H9 (cell line): ENCODE data around the gene PDZD7. TPM values are rescaled to one million over a fixed set of nuclear protein-coding genes. Genes with fewer than 3 reads are reported as not detected.

Experiments
- DNase-seq: peaks from one replicate; pipeline ENCODE4 v3.0.0-alpha.2; 2017
- H2AFZ ChIP-seq: one replicate; pipeline ENCODE4 v1.6.1; 2013; ENCODE audit warnings: mild to moderate bottlenecking, low read length, control low read depth, moderate library complexity
- H2AK5ac ChIP-seq: 2 replicates; pipeline ENCODE4 v1.6.1; 2013; ENCODE audit warnings: low read length, control low read depth, mixed read lengths; ENCODE audit not compliant: insufficient read length
- H2BK120ac ChIP-seq: one replicate; pipeline ENCODE4 v1.6.1; 2013; ENCODE audit warnings: low read depth, mild to moderate bottlenecking, low read length, control low read depth, inconsistent platforms; ENCODE audit not compliant: poor library complexity, severe bottlenecking
- H2BK12ac ChIP-seq: 2 replicates; pipeline ENCODE4 v1.6.1; 2013; ENCODE audit warnings: low read length, control low read depth, mixed read lengths, low read depth; ENCODE audit not compliant: insufficient read length
- H2BK15ac ChIP-seq: 2 replicates; pipeline ENCODE4 v1.6.1; 2013; ENCODE audit warnings: low read depth, low read length, control low read depth
- H2BK20ac ChIP-seq: one replicate; pipeline ENCODE4 v1.6.1; 2013; ENCODE audit warnings: low read depth, mild to moderate bottlenecking, low read length, control low read depth, inconsistent platforms; ENCODE audit not compliant: poor library complexity, severe bottlenecking
- H2BK5ac ChIP-seq: 2 replicates; pipeline ENCODE4 v1.6.1; 2013; ENCODE audit warnings: low read length, control low read depth, mixed read lengths; ENCODE audit not compliant: insufficient read length
- H3K14ac ChIP-seq: 2 replicates; pipeline ENCODE4 v1.6.1; 2013; ENCODE audit warnings: low read length, control low read depth; ENCODE audit not compliant: insufficient read depth
- H3K18ac ChIP-seq: 2 replicates; pipeline ENCODE4 v1.6.1; 2013; ENCODE audit warnings: low read depth, mild to moderate bottlenecking, mixed read lengths, low read length, control low read depth; ENCODE audit not compliant: insufficient read length
- H3K23ac ChIP-seq: 2 replicates; pipeline ENCODE4 v1.6.1; 2013; ENCODE audit warnings: low read length, control low read depth, mixed read lengths, low read depth; ENCODE audit not compliant: insufficient read length
- H3K23me2 ChIP-seq: 2 replicates; pipeline ENCODE4 v1.6.1; 2013; ENCODE audit warnings: low read depth, mild to moderate bottlenecking, mixed read lengths, low read length, control low read depth; ENCODE audit not compliant: insufficient read length, poor library complexity, severe bottlenecking
- H3K27ac ChIP-seq: 2 replicates; pipeline ENCODE4 v1.5.1; 2013; ENCODE audit warnings: low read length, control low read depth, mixed read lengths, low read depth; ENCODE audit not compliant: insufficient read length
- H3K27me3 ChIP-seq: 2 replicates; pipeline ENCODE4 v1.6.1; 2013; ENCODE audit warnings: low read length, control low read depth, inconsistent platforms; ENCODE audit not compliant: insufficient read depth
- H3K4ac ChIP-seq: 2 replicates; pipeline ENCODE4 v1.6.1; 2013; ENCODE audit warnings: low read depth, mild to moderate bottlenecking, control low read depth, inconsistent platforms, low read length, moderate library complexity
- H3K4me1 ChIP-seq: 2 replicates; pipeline ENCODE4 v1.6.1; 2013; ENCODE audit warnings: low read length, control low read depth, inconsistent platforms; ENCODE audit not compliant: insufficient read depth
- H3K4me2 ChIP-seq: 2 replicates; pipeline ENCODE4 v1.6.1; 2013; ENCODE audit warnings: low read length, control low read depth, mixed read lengths; ENCODE audit not compliant: insufficient read length, insufficient read depth
- H3K56ac ChIP-seq: 2 replicates; pipeline ENCODE4 v1.6.1; 2013; ENCODE audit warnings: low read depth, mild to moderate bottlenecking, mixed read lengths, low read length, control low read depth; ENCODE audit not compliant: insufficient read length
- H3K79me1 ChIP-seq: 2 replicates; pipeline ENCODE4 v1.6.1; 2013; ENCODE audit warnings: low read depth, mild to moderate bottlenecking, moderate library complexity, low read length, control low read depth, inconsistent platforms; ENCODE audit not compliant: insufficient read depth, poor library complexity, severe bottlenecking
- H3K79me2 ChIP-seq: 2 replicates; pipeline ENCODE4 v1.6.1; 2013; ENCODE audit warnings: low read length, control low read depth, inconsistent platforms; ENCODE audit not compliant: insufficient read depth
- H3K9ac ChIP-seq: 2 replicates; pipeline ENCODE4 v1.6.1; 2013; ENCODE audit warnings: low read length, control low read depth, mixed read lengths; ENCODE audit not compliant: insufficient read length; ENCODE audit errors: extremely low read depth
- H3K9me3 ChIP-seq: one replicate; pipeline ENCODE4 v1.6.1; 2013; ENCODE audit warnings: low read depth, low read length, inconsistent platforms; ENCODE audit not compliant: control insufficient read depth
- H3T11ph ChIP-seq: one replicate; pipeline ENCODE4 v1.6.1; 2013; ENCODE audit warnings: mild to moderate bottlenecking, low read length, control low read depth, inconsistent platforms
- H4K20me1 ChIP-seq: one replicate; pipeline ENCODE4 v1.6.1; 2013; ENCODE audit not compliant: control insufficient read depth, insufficient read length, insufficient read depth
- H4K5ac ChIP-seq: 2 replicates; pipeline ENCODE4 v1.6.1; 2013; ENCODE audit warnings: low read depth, mild to moderate bottlenecking, mixed read lengths, low read length, control low read depth; ENCODE audit not compliant: insufficient read length
- H4K8ac ChIP-seq: replicated peaks from 2 replicates; pipeline ENCODE4 v1.6.1; 2013; ENCODE audit warnings: low read length, control low read depth, mixed read lengths, low read depth; ENCODE audit not compliant: insufficient read length
- H4K91ac ChIP-seq: 2 replicates; pipeline ENCODE4 v1.6.1; 2013; ENCODE audit warnings: low read depth, mild to moderate bottlenecking, moderate library complexity, mixed read lengths, low read length, control low read depth; ENCODE audit not compliant: insufficient read length
- H3K27ac Mint-ChIP-seq, 3 experiments: 2 replicates in 2 of 3; 3 replicates in 1 of 3; pipeline ENCODE4 v1.8.0; 2020 to 2021; ENCODE audit warnings: mixed read lengths in 3 of 3, mild to moderate bottlenecking in 1 of 3, moderate library complexity in 1 of 3
- H3K27me3 Mint-ChIP-seq: 2 replicates; pipeline ENCODE4 v1.8.0; 2021; ENCODE audit warnings: low read depth, mild to moderate bottlenecking, moderate library complexity, mixed read lengths
- H3K36me3 Mint-ChIP-seq, 3 experiments: 2 replicates in 2 of 3; 3 replicates in 1 of 3; pipeline ENCODE4 v1.8.0; 2020 to 2021; ENCODE audit warnings: low read depth in 3 of 3, mixed read lengths in 3 of 3; ENCODE audit not compliant: insufficient read depth in 1 of 3
- H3K4me1 Mint-ChIP-seq, 2 experiments: 2 replicates each; pipeline ENCODE4 v1.8.0; 2020; ENCODE audit warnings: mixed read lengths in 2 of 2
- H3K4me3 Mint-ChIP-seq, 2 experiments: 2 replicates in 1 of 2; 3 replicates in 1 of 2; pipeline ENCODE4 v1.8.0; 2020 to 2021; ENCODE audit warnings: mild to moderate bottlenecking in 2 of 2, mixed read lengths in 2 of 2, moderate library complexity in 1 of 2
- H3K9me3 Mint-ChIP-seq, 2 experiments: 2 replicates in 1 of 2; 3 replicates in 1 of 2; pipeline ENCODE4 v1.8.0; 2020; ENCODE audit warnings: mild to moderate bottlenecking in 2 of 2, mixed read lengths in 2 of 2, moderate library complexity in 1 of 2
- WGBS: extraction: QIAGEN DNeasy Blood & Tissue Kit; methylation state at CpG from one replicate; pipeline ENCODE4 v1.1.7; 2013; ENCODE audit warnings: missing lambda C conversion rate, low lambda C conversion rate, mixed read lengths; ENCODE audit not compliant: insufficient read length; ENCODE audit errors: extremely low coverage; 5-methylcytosine and 5-hydroxymethylcytosine counted together
- total RNA-seq: library from RNA; stranded (reverse); gene quantifications from 2 replicates; pipeline ENCODE4 v1.2.1, GENCODE V29; 2021
- TF ChIP-seq, protein P1 (sequence below): fragments of 200-600 bp; sonication (generic); conservative IDR thresholded peaks from 3 replicates; pipeline ENCODE4 v1.8.0; 2021; ENCODE audit warnings: antibody characterized with exemption, mild to moderate bottlenecking

Gene PDZD7
- total RNA-seq, 1 experiment from 2014 or later: 2.0 TPM

DNA sequence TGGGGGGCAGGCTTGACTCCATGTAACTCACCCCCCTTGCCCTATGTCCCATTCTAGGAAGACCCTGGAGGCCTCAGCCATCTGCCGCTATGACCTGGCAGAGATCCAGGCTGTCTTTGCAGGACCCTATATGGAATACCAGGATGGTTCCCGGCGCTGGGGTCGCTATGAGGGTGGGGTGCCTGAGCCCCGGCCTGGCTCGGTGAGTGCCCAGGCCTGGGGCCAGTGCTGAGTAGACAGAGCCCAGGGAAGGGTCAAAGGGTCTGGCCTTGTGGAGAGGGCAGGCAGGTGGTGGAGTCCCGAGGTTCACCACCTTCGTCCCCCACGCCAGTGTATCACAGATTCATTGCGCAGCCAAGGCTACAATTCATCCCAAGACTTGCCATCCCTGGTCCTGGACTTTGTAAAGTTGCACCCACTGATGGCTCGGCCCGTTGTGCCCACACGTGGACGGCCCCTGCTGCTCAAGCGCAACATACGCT lies 51.1 kb downstream of the PDZD7 start:
- TF ChIP-seq, protein P1, sequence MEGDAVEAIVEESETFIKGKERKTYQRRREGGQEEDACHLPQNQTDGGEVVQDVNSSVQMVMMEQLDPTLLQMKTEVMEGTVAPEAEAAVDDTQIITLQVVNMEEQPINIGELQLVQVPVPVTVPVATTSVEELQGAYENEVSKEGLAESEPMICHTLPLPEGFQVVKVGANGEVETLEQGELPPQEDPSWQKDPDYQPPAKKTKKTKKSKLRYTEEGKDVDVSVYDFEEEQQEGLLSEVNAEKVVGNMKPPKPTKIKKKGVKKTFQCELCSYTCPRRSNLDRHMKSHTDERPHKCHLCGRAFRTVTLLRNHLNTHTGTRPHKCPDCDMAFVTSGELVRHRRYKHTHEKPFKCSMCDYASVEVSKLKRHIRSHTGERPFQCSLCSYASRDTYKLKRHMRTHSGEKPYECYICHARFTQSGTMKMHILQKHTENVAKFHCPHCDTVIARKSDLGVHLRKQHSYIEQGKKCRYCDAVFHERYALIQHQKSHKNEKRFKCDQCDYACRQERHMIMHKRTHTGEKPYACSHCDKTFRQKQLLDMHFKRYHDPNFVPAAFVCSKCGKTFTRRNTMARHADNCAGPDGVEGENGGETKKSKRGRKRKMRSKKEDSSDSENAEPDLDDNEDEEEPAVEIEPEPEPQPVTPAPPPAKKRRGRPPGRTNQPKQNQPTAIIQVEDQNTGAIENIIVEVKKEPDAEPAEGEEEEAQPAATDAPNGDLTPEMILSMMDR: no peak
- no peaks in the 10 kb centered on the region; the same call in 1 of the 2 replicates for H3K27me3 Mint-ChIP-seq
- H3K4me2 ChIP-seq: no peak overlapping the region
- H4K5ac ChIP-seq: no peak overlapping the region
- H3K9ac ChIP-seq: no peak overlapping the region
- H2BK20ac ChIP-seq: no peak overlapping the region
- no peak overlapping the region for H2AFZ ChIP-seq
- no peak overlapping the region for H3K18ac ChIP-seq
- H3K23ac ChIP-seq: no peak overlapping the region
- no peak overlapping the region for H2BK12ac ChIP-seq
- no peaks in the 10 kb centered on the region for H3K23me2 ChIP-seq
- no peak overlapping the region for H4K8ac ChIP-seq
- H3K27ac Mint-ChIP-seq: no peak overlapping the region
- no peak overlapping the region for H2BK120ac ChIP-seq
- DNase-seq: no peak
- no CpG with 5 or more reads among the region's 16 CpGs for WGBS
- no peak overlapping the region for H3T11ph ChIP-seq
- no peaks in the 10 kb centered on the region for H3K9me3 ChIP-seq
- H4K91ac ChIP-seq: no peak overlapping the region
- H3K4ac ChIP-seq: no peak overlapping the region
- H3K79me2 ChIP-seq: no peaks in the 10 kb centered on the region
- H3K4me1 ChIP-seq: no peaks in the 10 kb centered on the region
- no peaks in the 10 kb centered on the region for H3K4me1 Mint-ChIP-seq
- H2BK5ac ChIP-seq: no peak overlapping the region
- no peak overlapping the region for H2AK5ac ChIP-seq
- H3K14ac ChIP-seq: no peak overlapping the region
- H3K27me3 ChIP-seq: no peaks in the 10 kb centered on the region
- H3K79me1 ChIP-seq: no peaks in the 10 kb centered on the region
- no peaks in the 10 kb centered on the region; a peak in 1 of 5 replicates for H3K9me3 Mint-ChIP-seq
- H3K56ac ChIP-seq: no peak overlapping the region
- H3K27ac ChIP-seq: no peak overlapping the region
- H4K20me1 ChIP-seq: no peaks in the 10 kb centered on the region
- H3K4me3 Mint-ChIP-seq: no peak overlapping the region
- H3K36me3 Mint-ChIP-seq: peaks cover 3 to 24% (median 21%) of the 10 kb centered on the region in 3 experiments; a peak in 5 of 7 replicates
- H2BK15ac ChIP-seq: no peak overlapping the region
